HL-60 (cell line): ENCODE data around the gene ROBO1.

Experiments used
- DNase-seq, 2 experiments: peaks; one replicate each; pipeline ENCODE4 v3.0.0-alpha.2; 2010 to 2020; ENCODE audit warnings: low read depth in 1 of 2, low spot score in 1 of 2
- H3K27ac ChIP-seq: fragments of 250-450 bp; sonication (Bioruptor Pico); replicated peaks from 2 replicates; pipeline ENCODE4 v1.5.1; 2020; ENCODE audit warnings: mild to moderate bottlenecking, moderate library complexity
- H3K27me3 ChIP-seq: fragments of 250-450 bp; sonication (Bioruptor Pico); 2 replicates; pipeline ENCODE4 v1.5.1; 2021; ENCODE audit warnings: mild to moderate bottlenecking, moderate library complexity; ENCODE audit not compliant: insufficient read depth, poor library complexity, severe bottlenecking
- H3K4me3 ChIP-seq: replicated peaks from 2 replicates; pipeline ENCODE4 v1.5.1; 2011; ENCODE audit warnings: mild to moderate bottlenecking, control low read depth, low read length; ENCODE audit not compliant: insufficient read depth
- GABPA ChIP-seq: IDR thresholded peaks from 2 replicates; pipeline ENCODE4 v1.6.1; 2012; ENCODE audit warnings: low read depth
- POLR2AphosphoS5 ChIP-seq: IDR thresholded peaks from 2 replicates; pipeline ENCODE4 v1.6.1; 2012; ENCODE audit warnings: low read depth
- REST ChIP-seq: IDR thresholded peaks from 2 replicates; pipeline ENCODE4 v1.6.1; 2012; ENCODE audit warnings: low read depth; ENCODE audit not compliant: insufficient replicate concordance
- SPI1 ChIP-seq: IDR thresholded peaks from 2 replicates; pipeline ENCODE4 v1.6.1; 2012; ENCODE audit warnings: low read depth, mild to moderate bottlenecking, borderline replicate concordance
- TF ChIP-seq, protein P1 (sequence below): IDR thresholded peaks from one replicate; pipeline ENCODE4 v1.5.1; 2011; ENCODE audit warnings: low read length, control low read depth, inconsistent platforms; ENCODE audit not compliant: insufficient read depth

The ROBO1 gene

GRCh38 chr3:78913711-78914110 is 854.1 kb downstream of the ROBO1 start:
- TF ChIP-seq REST (no peak), GABPA (no peak), SPI1 (no peak), POLR2AphosphoS5 (no peak)
- TF ChIP-seq, protein P1, sequence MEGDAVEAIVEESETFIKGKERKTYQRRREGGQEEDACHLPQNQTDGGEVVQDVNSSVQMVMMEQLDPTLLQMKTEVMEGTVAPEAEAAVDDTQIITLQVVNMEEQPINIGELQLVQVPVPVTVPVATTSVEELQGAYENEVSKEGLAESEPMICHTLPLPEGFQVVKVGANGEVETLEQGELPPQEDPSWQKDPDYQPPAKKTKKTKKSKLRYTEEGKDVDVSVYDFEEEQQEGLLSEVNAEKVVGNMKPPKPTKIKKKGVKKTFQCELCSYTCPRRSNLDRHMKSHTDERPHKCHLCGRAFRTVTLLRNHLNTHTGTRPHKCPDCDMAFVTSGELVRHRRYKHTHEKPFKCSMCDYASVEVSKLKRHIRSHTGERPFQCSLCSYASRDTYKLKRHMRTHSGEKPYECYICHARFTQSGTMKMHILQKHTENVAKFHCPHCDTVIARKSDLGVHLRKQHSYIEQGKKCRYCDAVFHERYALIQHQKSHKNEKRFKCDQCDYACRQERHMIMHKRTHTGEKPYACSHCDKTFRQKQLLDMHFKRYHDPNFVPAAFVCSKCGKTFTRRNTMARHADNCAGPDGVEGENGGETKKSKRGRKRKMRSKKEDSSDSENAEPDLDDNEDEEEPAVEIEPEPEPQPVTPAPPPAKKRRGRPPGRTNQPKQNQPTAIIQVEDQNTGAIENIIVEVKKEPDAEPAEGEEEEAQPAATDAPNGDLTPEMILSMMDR: no peak
- no peak overlapping the region for H3K4me3 ChIP-seq
- no peak overlapping the region for H3K27ac ChIP-seq
- no peaks in the 10 kb centered on the region for H3K27me3 ChIP-seq
- DNase-seq: no peak

GRCh38 chr3:78912687-78913086 is 855.1 kb downstream of the ROBO1 start:
- no peak overlapping the region for H3K4me3 ChIP-seq
- no peak for TF ChIP-seq POLR2AphosphoS5
- TF ChIP-seq, protein P1: no peak
- no peak for TF ChIP-seq GABPA
- no peak for TF ChIP-seq SPI1
- TF ChIP-seq REST: no peak
- H3K27me3 ChIP-seq: no peaks in the 10 kb centered on the region
- no peak for DNase-seq
- H3K27ac ChIP-seq: no peak overlapping the region

GRCh38 chr3:78912259-78912658 is 855.5 kb downstream of the ROBO1 start:
- Histone ChIP-seq H3K27ac (no peak overlapping the region), H3K4me3 (no peak overlapping the region), H3K27me3 (no peaks in the 10 kb centered on the region)
- no peak for DNase-seq
- TF ChIP-seq SPI1 (no peak), GABPA (no peak), REST (no peak), POLR2AphosphoS5 (no peak)
- TF ChIP-seq, protein P1: no peak
